Breast epithelium (tissue), 3 donors: Measurements from ENCODE around the gene OXCT2.

ENCODE experiments used
- CTCF ChIP-seq, 3 donors: fragments of 450-650 bp; IDR thresholded peaks; one replicate each; pipeline ENCODE4 v1.5.1; 2016 to 2017; ENCODE audit warnings: antibody characterized with exemption in 3 of 3, mild to moderate bottlenecking in 3 of 3, moderate library complexity in 3 of 3
- POLR2AphosphoS5 ChIP-seq, 3 donors: sonication (generic); formaldehyde crosslinking; IDR thresholded peaks; one replicate each; pipeline ENCODE4 v1.6.1; 2017; ENCODE audit warnings: antibody characterized with exemption in 3 of 3

- no peak for TF ChIP-seq CTCF (IDR thresholded peaks at IDR 0.05)
- no peak for TF ChIP-seq POLR2AphosphoS5 (IDR thresholded peaks at IDR 0.05)
Measured at GRCh38 chr1:39776400-39776713, 5.2 kb upstream of the OXCT2 start.
